ENCODE measurements around the gene COPS9. TPM values are rescaled to one million over a fixed set of nuclear protein-coding genes. Genes with fewer than 3 reads are reported as not detected.

Gene COPS9
- total RNA-seq, 1 experiment from 2014 or later: 134 TPM

GRCh38 chr2:240112914-240113690, 23.0 kb downstream of the COPS9 start:
- peaks cover 41% of the 10 kb centered on the region for H3K27me3 ChIP-seq (ENCODE audit: control insufficient read depth, insufficient read depth, low read length)
- no TSS peak for BruUV-seq (replicated peaks)
- ATAC-seq (no peak), DNase-seq (ENCODE audit: low read depth, low spot score) (no peak)
- TF ChIP-seq TCF7L2 (IDR thresholded peaks at IDR 0.05; ENCODE audit: low read depth, low read length) (no peak), POLR2AphosphoS5 (IDR thresholded peaks at IDR 0.05; ENCODE audit: low read depth, low read length) (no peak), SIN3A (IDR thresholded peaks at IDR 0.05; ENCODE audit: borderline replicate concordance, insufficient read depth, low read depth, low read length) (no peak)
- TF ChIP-seq, protein P1, sequence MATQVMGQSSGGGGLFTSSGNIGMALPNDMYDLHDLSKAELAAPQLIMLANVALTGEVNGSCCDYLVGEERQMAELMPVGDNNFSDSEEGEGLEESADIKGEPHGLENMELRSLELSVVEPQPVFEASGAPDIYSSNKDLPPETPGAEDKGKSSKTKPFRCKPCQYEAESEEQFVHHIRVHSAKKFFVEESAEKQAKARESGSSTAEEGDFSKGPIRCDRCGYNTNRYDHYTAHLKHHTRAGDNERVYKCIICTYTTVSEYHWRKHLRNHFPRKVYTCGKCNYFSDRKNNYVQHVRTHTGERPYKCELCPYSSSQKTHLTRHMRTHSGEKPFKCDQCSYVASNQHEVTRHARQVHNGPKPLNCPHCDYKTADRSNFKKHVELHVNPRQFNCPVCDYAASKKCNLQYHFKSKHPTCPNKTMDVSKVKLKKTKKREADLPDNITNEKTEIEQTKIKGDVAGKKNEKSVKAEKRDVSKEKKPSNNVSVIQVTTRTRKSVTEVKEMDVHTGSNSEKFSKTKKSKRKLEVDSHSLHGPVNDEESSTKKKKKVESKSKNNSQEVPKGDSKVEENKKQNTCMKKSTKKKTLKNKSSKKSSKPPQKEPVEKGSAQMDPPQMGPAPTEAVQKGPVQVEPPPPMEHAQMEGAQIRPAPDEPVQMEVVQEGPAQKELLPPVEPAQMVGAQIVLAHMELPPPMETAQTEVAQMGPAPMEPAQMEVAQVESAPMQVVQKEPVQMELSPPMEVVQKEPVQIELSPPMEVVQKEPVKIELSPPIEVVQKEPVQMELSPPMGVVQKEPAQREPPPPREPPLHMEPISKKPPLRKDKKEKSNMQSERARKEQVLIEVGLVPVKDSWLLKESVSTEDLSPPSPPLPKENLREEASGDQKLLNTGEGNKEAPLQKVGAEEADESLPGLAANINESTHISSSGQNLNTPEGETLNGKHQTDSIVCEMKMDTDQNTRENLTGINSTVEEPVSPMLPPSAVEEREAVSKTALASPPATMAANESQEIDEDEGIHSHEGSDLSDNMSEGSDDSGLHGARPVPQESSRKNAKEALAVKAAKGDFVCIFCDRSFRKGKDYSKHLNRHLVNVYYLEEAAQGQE (IDR thresholded peaks at IDR 0.05; ENCODE audit: insufficient read depth in 1 of 2, low read depth in 2 of 2, low read length in 1 of 2): no peak
- TF ChIP-seq, protein P2, sequence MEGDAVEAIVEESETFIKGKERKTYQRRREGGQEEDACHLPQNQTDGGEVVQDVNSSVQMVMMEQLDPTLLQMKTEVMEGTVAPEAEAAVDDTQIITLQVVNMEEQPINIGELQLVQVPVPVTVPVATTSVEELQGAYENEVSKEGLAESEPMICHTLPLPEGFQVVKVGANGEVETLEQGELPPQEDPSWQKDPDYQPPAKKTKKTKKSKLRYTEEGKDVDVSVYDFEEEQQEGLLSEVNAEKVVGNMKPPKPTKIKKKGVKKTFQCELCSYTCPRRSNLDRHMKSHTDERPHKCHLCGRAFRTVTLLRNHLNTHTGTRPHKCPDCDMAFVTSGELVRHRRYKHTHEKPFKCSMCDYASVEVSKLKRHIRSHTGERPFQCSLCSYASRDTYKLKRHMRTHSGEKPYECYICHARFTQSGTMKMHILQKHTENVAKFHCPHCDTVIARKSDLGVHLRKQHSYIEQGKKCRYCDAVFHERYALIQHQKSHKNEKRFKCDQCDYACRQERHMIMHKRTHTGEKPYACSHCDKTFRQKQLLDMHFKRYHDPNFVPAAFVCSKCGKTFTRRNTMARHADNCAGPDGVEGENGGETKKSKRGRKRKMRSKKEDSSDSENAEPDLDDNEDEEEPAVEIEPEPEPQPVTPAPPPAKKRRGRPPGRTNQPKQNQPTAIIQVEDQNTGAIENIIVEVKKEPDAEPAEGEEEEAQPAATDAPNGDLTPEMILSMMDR (IDR thresholded peaks at IDR 0.05): no peak
- H3K4me1 ChIP-seq (ENCODE audit: control insufficient read depth, insufficient read depth, low read length): no peaks in the 10 kb centered on the region
- no peaks in the 10 kb centered on the region for H3K9me3 ChIP-seq (ENCODE audit: control insufficient read depth, insufficient read depth, low read depth, low read length)
- POLR2A ChIA-PET: no interaction called here
- H3K4me3 ChIP-seq (ENCODE audit: low read depth in 2 of 2, low read length in 2 of 2): no peak overlapping the region
- H3K36me3 ChIP-seq (ENCODE audit: control insufficient read depth, insufficient read depth, low read length): no peaks in the 10 kb centered on the region
- no peak overlapping the region for H3K27ac ChIP-seq (ENCODE audit: low read length)
- intact Hi-C loops (cut with micrococcal nuclease; ENCODE audit: unreplicated experiment): no loop called here
- CTCF ChIA-PET: no interaction called here
- in situ Hi-C loops (cut with HindIII; ENCODE audit: low pct_unique_long_range_greater_than_20kb, low sequenced_read_pairs): no loop called here

GRCh38 chr2:240111253-240111652, 24.9 kb downstream of the COPS9 start:
- Histone ChIP-seq H3K4me1 (ENCODE audit: control insufficient read depth, insufficient read depth, low read length) (no peaks in the 10 kb centered on the region), H3K27ac (ENCODE audit: low read length) (no peak overlapping the region), H3K9me3 (ENCODE audit: control insufficient read depth, insufficient read depth, low read depth, low read length) (no peaks in the 10 kb centered on the region), H3K4me3 (ENCODE audit: low read depth in 2 of 2, low read length in 2 of 2) (no peak overlapping the region), H3K36me3 (ENCODE audit: control insufficient read depth, insufficient read depth, low read length) (no peaks in the 10 kb centered on the region), H3K27me3 (ENCODE audit: control insufficient read depth, insufficient read depth, low read length) (peaks cover 35% of the 10 kb centered on the region)
- TF ChIP-seq, protein P2 (IDR thresholded peaks at IDR 0.05): no peak
- TF ChIP-seq, protein P1 (IDR thresholded peaks at IDR 0.05; ENCODE audit: insufficient read depth in 1 of 2, low read depth in 2 of 2, low read length in 1 of 2): no peak
- no peak for TF ChIP-seq SIN3A (IDR thresholded peaks at IDR 0.05; ENCODE audit: borderline replicate concordance, insufficient read depth, low read depth, low read length)
- TF ChIP-seq POLR2AphosphoS5 (IDR thresholded peaks at IDR 0.05; ENCODE audit: low read depth, low read length): no peak
- TF ChIP-seq TCF7L2 (IDR thresholded peaks at IDR 0.05; ENCODE audit: low read depth, low read length): no peak
- no peak for ATAC-seq
- in situ Hi-C loops (cut with HindIII; ENCODE audit: low pct_unique_long_range_greater_than_20kb, low sequenced_read_pairs) (no loop called here), intact Hi-C loops (cut with micrococcal nuclease; ENCODE audit: unreplicated experiment) (no loop called here)
- no peak for DNase-seq (ENCODE audit: low read depth, low spot score)
- BruUV-seq (replicated peaks): no TSS peak
- POLR2A ChIA-PET: no interaction called here
- CTCF ChIA-PET: no interaction called here
